ENCODE measurements around the gene FKBP1C.
"Not testable (repeated sequence)": the region's sequence is repeated elsewhere in the genome, so short reads cannot be mapped to it uniquely, and the experiment has no call there.

The FKBP1C gene

DNA sequence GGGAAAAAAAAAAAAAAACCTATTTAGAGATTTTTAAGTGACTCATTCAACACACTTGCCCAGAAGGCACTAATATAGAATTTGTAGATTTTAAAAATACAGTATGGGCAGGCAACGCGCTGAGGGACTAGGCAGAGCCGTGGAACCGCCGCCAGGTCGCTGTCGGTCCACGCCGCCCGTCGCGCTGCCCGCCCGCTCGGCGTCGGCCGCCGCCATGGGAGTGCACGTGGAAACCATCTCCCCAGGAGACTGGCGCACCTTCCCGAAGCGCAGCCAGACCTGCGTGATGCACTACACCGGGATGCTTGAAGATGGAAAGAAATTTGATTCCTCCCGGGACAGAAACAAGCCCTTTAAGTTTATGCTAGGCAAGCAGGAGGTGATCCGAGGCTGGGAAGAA, at the start of gene FKBP1C:
Gene FKBP1C, plus strand, starts transcription at position 127 of the 400 bp plus-strand sequence.
- DNase-seq, result not testable (repeated sequence)

- not testable (repeated sequence) for DNase-seq
Measured at GRCh38 chr6:63164047-63164803, 47.0 kb upstream of the FKBP1C start.

DNA sequence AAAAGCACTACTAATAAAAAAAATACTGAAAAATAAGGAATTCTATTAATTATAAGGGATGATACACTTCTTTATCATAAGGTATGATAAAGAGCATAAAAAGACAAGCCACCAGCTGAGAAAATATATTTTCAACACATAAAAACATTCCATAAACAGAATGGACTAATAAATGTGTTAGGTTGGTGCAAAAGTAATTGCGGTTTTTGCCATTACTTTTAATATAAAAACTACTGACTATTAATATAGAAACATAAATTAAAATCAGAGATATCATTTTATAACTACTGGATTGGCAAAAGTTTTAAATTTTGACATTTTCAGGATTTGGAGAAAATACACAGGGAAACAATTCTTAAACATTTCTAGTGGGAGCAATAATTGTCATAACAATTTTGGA, 37.1 kb upstream of the FKBP1C start:
- DNase-seq, result no peak

- DNase-seq, result no peak
Measured at GRCh38 chr6:63176181-63176580, 35.1 kb upstream of the FKBP1C start.

DNA sequence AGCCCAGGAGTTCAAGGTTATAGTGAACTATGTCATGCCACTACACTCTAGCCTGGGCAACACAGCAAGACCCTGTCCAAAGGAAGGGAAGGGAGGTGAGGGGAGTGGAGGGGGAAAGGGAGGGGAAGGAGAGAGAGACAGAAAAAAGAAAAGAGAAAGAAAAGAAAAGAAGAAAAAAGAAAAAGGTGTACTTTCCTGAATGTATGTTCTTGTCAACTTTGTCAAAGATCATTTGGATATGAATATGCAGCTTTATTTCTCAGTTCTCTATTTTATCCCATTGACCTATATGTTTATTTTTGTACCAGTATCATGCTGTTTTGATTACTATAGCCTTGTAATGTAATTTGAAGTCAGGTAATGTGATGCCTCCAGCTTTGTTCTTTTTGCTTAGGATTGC, 30.9 kb upstream of the FKBP1C start:
- DNase-seq, result no peak

DNA sequence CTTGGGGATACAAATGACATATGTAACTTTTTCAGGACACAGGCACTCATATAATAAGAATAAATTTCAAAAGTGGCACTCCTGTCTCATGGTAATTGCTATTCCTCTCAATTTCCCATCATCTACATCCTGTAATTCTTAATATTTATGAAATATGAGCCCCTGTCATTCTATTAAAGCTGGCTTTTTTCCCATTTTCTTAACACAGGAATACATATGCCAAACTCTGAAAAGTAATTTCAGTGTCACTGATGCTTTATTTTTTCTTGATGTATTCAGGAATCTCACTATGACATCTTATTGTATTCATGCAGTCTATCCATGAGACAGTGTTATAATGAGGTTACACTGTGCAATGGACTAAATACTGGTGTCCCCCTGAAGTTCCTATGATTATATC, 24.3 kb upstream of the FKBP1C start:
- no peak for DNase-seq

DNA sequence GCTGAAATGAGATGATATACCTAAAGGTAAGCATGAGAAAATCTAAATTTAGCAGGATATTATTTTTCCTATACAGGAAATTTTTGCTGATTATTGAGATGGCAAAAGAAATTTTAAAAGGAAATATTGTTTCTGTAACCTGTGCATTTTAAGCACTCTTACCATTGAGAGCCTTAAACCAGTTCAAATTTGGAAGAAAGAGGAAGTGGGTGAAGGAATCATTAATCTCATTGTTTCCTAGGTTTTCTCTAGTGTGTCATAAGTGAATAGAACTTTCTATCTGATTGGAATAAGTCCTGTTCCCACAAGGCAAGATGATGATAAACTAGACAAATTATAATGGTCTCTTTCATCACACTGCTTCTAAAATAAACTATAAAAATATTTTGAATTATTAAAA, 22.4 kb upstream of the FKBP1C start:
- DNase-seq, result no peak

- no peak for DNase-seq
Measured at GRCh38 chr6:63193324-63193723, 17.9 kb upstream of the FKBP1C start.

DNA sequence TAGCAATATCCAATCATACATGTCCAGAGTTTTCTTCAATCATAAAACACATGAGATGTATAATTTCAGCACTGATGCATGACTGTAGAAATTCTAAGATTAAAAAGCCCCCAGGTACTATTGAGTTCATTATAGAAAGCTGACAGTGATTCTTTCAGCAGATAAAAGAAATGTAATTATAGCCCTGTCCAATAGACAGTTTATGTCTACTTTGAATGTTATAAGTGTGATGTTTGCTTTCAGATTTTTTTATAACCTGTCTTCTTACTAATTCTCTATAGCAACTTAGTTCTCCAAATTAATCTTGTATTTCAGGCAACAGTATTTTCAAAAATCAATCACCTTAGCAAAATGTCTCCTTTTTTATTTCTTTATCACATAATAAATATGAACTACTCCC, 13.5 kb upstream of the FKBP1C start:
- DNase-seq, result no peak

GRCh38 chr6:63213325-63213724, 2.1 kb downstream of the FKBP1C start:
- no peak for DNase-seq

- DNase-seq, result no peak
Measured at GRCh38 chr6:63214816-63215215, 3.5 kb downstream of the FKBP1C start.

GRCh38 chr6:63224179-63224578, 12.9 kb downstream of the FKBP1C start:
- no peak for DNase-seq

DNA sequence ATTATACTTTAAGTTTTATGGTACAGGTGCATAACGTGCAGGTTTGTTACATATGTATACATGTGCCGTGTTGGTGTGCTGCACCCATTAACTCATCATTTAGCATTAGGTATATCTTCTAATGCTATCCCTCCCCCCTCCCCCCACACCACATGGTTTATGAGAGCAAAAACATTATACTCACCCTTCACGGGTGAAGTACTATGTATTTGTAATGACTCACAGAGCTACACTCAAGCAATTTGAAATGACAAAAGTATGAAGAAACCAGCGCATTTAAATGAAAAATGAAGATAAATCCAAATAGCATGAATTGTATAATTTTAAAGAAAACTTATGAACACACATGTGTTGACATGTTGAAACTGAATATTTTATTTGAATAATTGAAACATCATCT, 14.7 kb downstream of the FKBP1C start:
- not testable (repeated sequence) for DNase-seq

GRCh38 chr6:63227928-63228894, 16.9 kb downstream of the FKBP1C start:
- DNase-seq, result not testable (repeated sequence)

DNA sequence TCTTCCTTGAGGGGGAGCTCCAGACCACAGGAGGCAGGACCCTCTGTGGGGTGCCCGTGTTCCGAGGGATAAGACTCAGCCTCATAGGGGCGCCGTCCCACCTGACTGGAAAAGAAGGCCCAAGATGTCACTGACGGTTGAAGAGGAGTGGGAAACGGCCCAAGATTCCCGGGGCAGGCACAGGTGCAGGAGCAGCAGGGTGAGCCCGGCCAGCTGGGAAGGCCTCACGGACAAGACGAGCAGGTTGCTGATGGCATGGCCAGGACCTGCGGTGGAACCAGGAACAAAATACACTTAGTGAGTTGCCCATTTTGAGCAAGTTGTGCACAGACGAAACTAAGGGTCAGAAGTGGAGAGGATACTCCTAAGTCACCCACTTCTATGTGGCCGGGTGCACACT, 18.8 kb downstream of the FKBP1C start:
- not testable (repeated sequence) for DNase-seq

- not testable (repeated sequence) for DNase-seq
Measured at GRCh38 chr6:63230511-63230910, 19.2 kb downstream of the FKBP1C start.

DNA sequence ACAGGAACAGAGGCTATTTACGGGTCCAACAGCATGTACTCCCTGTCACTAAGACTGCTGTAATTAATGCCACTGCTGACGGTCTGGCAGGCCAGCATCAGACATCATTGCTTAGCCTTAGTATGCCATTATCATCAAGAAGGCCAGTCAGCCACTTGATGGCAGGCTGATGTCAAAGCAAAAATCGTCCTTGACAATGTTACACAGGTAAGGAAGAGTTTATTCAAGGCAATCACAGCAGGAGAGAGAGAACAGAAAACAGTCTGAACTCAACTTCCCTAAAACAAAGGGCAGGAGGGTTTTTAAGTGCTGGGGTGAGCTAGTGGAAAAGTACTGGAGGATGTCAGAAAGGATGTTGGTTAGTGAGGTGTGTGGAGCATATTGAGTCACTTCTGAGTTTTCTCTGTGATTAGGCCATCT, 25.1 kb downstream of the FKBP1C start:
- DNase-seq, result no peak

- DNase-seq, result peak in 1 of 2 experiments; percentile 8
Measured at GRCh38 chr6:63245420-63245819, 34.2 kb downstream of the FKBP1C start.

- no peak for DNase-seq
Measured at GRCh38 chr6:63245909-63246308, 34.6 kb downstream of the FKBP1C start.

DNA sequence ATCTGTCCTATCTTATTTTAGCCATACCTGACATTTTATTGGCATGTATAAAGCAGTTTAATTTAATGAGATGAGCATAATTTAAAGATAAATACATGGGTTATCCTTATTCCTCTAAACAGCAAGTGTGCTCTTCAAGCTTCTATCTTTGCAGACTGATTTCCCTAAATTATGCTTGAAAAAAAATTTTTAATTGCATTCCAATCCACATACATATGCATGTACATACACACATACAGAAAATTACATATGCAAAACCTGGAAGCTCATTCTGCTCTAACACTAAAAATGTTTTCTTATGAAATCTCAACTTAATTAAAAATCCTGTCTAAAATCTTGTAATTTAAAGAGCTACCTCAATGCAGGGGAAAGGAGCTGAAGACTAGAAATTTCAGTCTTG, 35.3 kb downstream of the FKBP1C start:
- no peak for DNase-seq

GRCh38 chr6:63249875-63250482, 38.7 kb downstream of the FKBP1C start:
- DNase-seq, result no peak

- DNase-seq, result no peak
Measured at GRCh38 chr6:63259153-63259552, 47.9 kb downstream of the FKBP1C start.

- DNase-seq, result no peak
Measured at GRCh38 chr6:63261820-63262219, 50.6 kb downstream of the FKBP1C start.
